ENCODE results near the gene CHIC2.

GRCh38 chr4:54066088-54066415 lies 1.6 kb upstream of the CHIC2 start:
- TF ChIP-seq CTCF (IDR thresholded peaks at IDR 0.05): no peak
- no peak for TF ChIP-seq POLR2A (IDR thresholded peaks at IDR 0.05)
